Right lobe of liver (tissue), 6 donors: ENCODE data around the gene CELSR3. TPM values are rescaled to one million over a fixed set of nuclear protein-coding genes. Genes with fewer than 3 reads are reported as not detected.

Source experiments
- ATAC-seq, 4 donors: fragments of 200-7000 bp; cut with Tn5 transposase; one replicate each; pipeline ENCODE4 v1.9.1; 2020; ENCODE audit warnings: mild to moderate bottlenecking in 4 of 4, moderate library complexity in 4 of 4
- DNase-seq, 3 donors: peaks; one replicate each; pipeline ENCODE4 v3.0.0-alpha.2; 2020
- H3K27ac ChIP-seq, 3 donors: fragments of 200-600 bp; one replicate each; pipeline ENCODE4 v1.8.0; 2022
- H3K27me3 ChIP-seq, 2 donors: fragments of 200-600 bp; one replicate each; pipeline ENCODE4 v1.8.0; 2022
- H3K36me3 ChIP-seq, 4 donors: fragments of 200-600 bp; sonication (generic) in 1 of 4; one replicate each; pipeline versions ENCODE4 v1.5.1 to v1.8.0; 2017 to 2022; ENCODE audit warnings: control low read depth in 1 of 4
- H3K4me1 ChIP-seq, 4 donors: fragments of 200-600 bp; sonication (generic) in 1 of 4; one replicate each; pipeline versions ENCODE4 v1.5.1 to v1.8.0; 2017 to 2022; ENCODE audit warnings: control low read depth in 1 of 4
- H3K4me3 ChIP-seq, 3 donors: fragments of 200-600 bp; one replicate each; pipeline ENCODE4 v1.8.0; 2022
- H3K9me3 ChIP-seq, 4 donors: fragments of 200-600 bp; sonication (generic) in 1 of 4; one replicate each; pipeline versions ENCODE4 v1.5.1 to v1.8.0; 2017 to 2022; ENCODE audit warnings: control low read depth in 1 of 4
- POLR2A ChIP-seq: fragments of 450-650 bp; IDR thresholded peaks from one replicate; pipeline ENCODE4 v1.6.1; 2017; ENCODE audit warnings: antibody characterized with exemption, mild to moderate bottlenecking
- WGBS: methylation state at CpG from one replicate; pipeline ENCODE4 v1.1.6; 2018; ENCODE audit warnings: low coverage, low lambda C conversion rate; ENCODE audit not compliant: insufficient coverage; ENCODE audit errors: missing lambda C conversion rate; 5-methylcytosine and 5-hydroxymethylcytosine counted together
- intact Hi-C, 2 donors: fragments of 100-400 bp; cut with DNase I; formaldehyde crosslinking; loops; one replicate each; pipeline versions ENCODE4 v1.11.2 to v1.14.1; 2022
- total RNA-seq, 6 experiments: library from RNA; depleted of rRNA in 2 of 6; stranded (reverse); fragments of >200 nt in 2 of 6; fragmentation: NEBNext Ultra II Directional in 3 of 6; extraction: Animal tissue kit (Norgen Biotek cat#: 25700) in 3 of 6; gene quantifications; one replicate each; pipeline versions ENCODE4 v1.1.0 to v1.2.4, GENCODE V29; 2016 to 2023
- TF ChIP-seq, protein P1 (sequence below), 4 donors: fragments of 200-600 bp in 3 of 4; fragments of 450-650 bp in 1 of 4; IDR thresholded peaks; one replicate each; pipeline versions ENCODE4 v1.5.1 to v1.8.0; 2016 to 2022; ENCODE audit warnings: antibody characterized with exemption in 4 of 4, mild to moderate bottlenecking in 2 of 4
- donor health status: DM: no; HTN: yes; CAD: no.
- donor health status: DM: no; HTN: no; CAD: no.
- donor health status: DM: no; HTN: no; CAD: no.
- donor health status: DM: no; HTN: yes; CAD: no.
- donor health status: DM: no; HTN: yes; CAD: no.

The CELSR3 gene
- total RNA-seq, 6 experiments from 2014 or later: 0.15 to 0.68 (median 0.34) TPM

DNA sequence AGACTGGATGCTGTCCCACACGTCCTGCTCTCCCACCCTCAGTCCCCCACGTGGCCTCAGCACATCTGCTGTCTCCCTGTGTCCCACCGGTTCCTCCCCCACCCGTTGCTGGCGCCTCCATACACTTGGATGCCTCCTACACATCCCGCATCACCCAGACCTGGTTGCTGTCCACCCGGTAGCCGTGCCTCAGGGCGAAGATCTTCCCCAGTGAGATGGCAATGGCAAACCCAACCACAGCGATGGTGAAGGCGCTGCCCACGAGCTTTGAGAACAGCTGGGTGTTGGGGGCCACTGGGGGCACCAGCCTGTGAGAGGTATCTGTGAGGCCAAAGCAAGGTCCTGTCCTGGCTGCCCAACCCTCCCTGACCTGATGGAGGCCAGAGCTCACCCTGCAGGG lies 31.9 kb downstream of the CELSR3 start:
- Histone ChIP-seq H3K4me1 (peaks cover 0 to 11% (median 0%) of the 10 kb centered on the region in 4 donors), H3K27me3 (no peaks in the 10 kb centered on the region), H3K36me3 (peaks cover 0 to 7% (median 0%) of the 10 kb centered on the region in 4 donors), H3K4me3 (no peak overlapping the region), H3K27ac (no peak overlapping the region), H3K9me3 (no peaks in the 10 kb centered on the region)
- ATAC-seq (no peak), DNase-seq (no peak)
- intact Hi-C loops: no loop called here
- no CpG with 5 or more reads among the region's 12 CpGs for WGBS
- TF ChIP-seq POLR2A: no peak
- TF ChIP-seq, protein P1, sequence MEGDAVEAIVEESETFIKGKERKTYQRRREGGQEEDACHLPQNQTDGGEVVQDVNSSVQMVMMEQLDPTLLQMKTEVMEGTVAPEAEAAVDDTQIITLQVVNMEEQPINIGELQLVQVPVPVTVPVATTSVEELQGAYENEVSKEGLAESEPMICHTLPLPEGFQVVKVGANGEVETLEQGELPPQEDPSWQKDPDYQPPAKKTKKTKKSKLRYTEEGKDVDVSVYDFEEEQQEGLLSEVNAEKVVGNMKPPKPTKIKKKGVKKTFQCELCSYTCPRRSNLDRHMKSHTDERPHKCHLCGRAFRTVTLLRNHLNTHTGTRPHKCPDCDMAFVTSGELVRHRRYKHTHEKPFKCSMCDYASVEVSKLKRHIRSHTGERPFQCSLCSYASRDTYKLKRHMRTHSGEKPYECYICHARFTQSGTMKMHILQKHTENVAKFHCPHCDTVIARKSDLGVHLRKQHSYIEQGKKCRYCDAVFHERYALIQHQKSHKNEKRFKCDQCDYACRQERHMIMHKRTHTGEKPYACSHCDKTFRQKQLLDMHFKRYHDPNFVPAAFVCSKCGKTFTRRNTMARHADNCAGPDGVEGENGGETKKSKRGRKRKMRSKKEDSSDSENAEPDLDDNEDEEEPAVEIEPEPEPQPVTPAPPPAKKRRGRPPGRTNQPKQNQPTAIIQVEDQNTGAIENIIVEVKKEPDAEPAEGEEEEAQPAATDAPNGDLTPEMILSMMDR (IDR thresholded peaks at IDR 0.05): no peak

DNA sequence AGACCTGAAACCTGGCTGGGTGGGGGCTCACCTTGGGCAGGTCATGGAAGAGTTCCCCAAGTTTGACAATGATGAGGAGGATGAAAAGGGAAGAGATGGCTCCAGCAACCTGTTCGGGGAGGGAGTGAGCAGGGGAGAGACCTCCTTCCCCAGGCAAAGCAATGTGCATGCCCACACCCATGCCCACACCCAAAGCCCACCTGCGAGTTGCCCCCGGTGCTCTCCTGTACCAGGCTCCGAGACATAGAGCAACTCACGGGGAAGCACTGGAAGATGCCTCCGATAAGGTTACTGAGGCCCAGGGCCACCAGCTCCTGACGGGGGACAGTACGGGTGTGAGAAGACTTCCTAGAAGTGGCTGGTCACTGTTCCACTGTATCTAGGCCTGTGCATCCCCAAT lies 32.3 kb downstream of the CELSR3 start:
- Histone ChIP-seq H3K27me3 (no peaks in the 10 kb centered on the region), H3K4me3 (no peak overlapping the region), H3K9me3 (no peaks in the 10 kb centered on the region), H3K36me3 (peaks cover 0 to 7% (median 0%) of the 10 kb centered on the region in 4 donors), H3K4me1 (peaks cover 0 to 11% (median 0%) of the 10 kb centered on the region in 4 donors), H3K27ac (no peak overlapping the region)
- no CpG with 5 or more reads among the region's 8 CpGs for WGBS
- no peak for DNase-seq
- TF ChIP-seq, protein P1 (IDR thresholded peaks at IDR 0.05): no peak
- TF ChIP-seq POLR2A: no peak
- intact Hi-C loops: no loop called here
- ATAC-seq: no peak

DNA sequence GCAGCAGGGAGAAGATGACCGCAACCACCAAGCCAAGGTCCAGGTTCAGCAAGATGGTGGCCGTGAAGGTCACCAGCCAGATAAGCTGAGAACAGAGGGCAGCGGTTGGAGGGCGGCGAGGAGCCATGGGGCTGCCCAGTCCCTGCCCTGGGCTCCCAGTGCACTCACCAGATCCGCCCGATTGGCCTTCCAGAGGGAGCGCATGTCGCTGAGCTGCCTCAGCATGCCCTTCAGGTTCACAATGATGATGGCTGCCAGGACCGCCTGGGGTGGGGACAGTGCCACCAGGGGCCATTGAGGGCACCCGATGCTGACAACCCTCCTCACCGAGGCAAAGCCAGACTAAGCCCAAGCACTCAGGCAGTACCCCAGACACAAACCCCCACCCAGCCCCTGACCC lies 32.8 kb downstream of the CELSR3 start:
- peaks cover 0 to 7% (median 0%) of the 10 kb centered on the region in 4 donors for H3K36me3 ChIP-seq
- 100% methylated on average over 3 of the region's 12 CpGs for WGBS

DNA sequence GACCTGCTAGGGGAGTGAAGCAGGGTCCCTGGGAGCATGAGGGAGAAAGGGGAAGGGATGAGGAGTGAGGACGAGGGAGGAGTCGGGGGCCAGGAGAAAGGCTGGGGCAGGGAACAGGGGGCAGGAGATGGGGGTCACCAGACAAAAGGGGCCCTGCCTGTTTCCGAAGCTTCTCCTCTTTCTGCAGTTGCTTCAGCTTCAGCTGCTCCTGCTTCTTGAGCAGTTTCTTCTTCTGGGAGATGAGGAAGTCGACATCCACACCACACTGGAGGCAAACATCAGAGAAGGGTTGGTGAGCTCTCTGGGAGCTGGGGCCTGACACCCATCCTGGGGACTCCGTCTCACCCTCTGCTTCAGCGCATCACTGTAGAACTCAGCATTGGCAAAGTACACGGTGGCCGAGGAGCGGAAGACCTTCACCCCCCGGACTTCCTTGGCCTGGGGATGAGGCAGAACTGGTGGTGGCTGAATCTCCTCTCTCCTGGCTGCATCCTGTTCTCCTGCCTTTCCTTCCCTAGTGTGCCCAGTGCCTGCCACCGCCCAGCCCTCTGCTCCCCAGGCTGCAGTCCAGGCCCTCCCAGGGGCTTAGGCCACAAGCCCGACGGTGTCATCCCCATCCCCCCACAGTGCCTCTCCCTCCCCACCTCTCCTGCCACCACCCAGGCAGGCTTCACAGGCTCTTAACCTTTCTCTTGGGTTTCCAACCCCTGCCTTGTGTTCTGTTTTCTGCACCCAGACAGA lies 34.2 kb downstream of the CELSR3 start:
- H3K9me3 ChIP-seq: no peaks in the 10 kb centered on the region
- no peaks in the 10 kb centered on the region for H3K27me3 ChIP-seq
- DNase-seq (no peak), ATAC-seq (no peak)
- 91% methylated on average over 11 of the region's 13 CpGs for WGBS
- H3K4me3 ChIP-seq: no peak overlapping the region
- no peak overlapping the region for H3K27ac ChIP-seq
- intact Hi-C loops: no loop called here
- peaks cover 0 to 7% (median 0%) of the 10 kb centered on the region in 4 donors for H3K36me3 ChIP-seq
- no peak for TF ChIP-seq POLR2A
- TF ChIP-seq, protein P1 (IDR thresholded peaks at IDR 0.05): no peak
- H3K4me1 ChIP-seq: no peaks in the 10 kb centered on the region

More for the DNA sequence above, 32.8 kb downstream of the CELSR3 start:
- Histone ChIP-seq H3K4me3 (no peak overlapping the region), H3K27ac (no peak overlapping the region), H3K9me3 (no peaks in the 10 kb centered on the region), H3K4me1 (peaks cover 0 to 9% (median 0%) of the 10 kb centered on the region in 4 donors), H3K27me3 (no peaks in the 10 kb centered on the region)
- ATAC-seq (no peak), DNase-seq (no peak)
- TF ChIP-seq POLR2A: no peak
- TF ChIP-seq, protein P1 (IDR thresholded peaks at IDR 0.05): no peak
- intact Hi-C loops: no loop called here
